NB4 (cell line): ENCODE results near the gene YES1.

Experiments
- CTCF ChIP-seq: IDR thresholded peaks from one replicate; pipeline ENCODE4 v1.5.1; 2012; ENCODE audit warnings: low read depth, low read length
- POLR2A ChIP-seq: IDR thresholded peaks from 2 replicates; pipeline ENCODE4 v1.6.1; 2011; ENCODE audit warnings: mild to moderate bottlenecking; ENCODE audit not compliant: insufficient read length; ENCODE audit errors: extremely low read depth

GRCh38 chr18:755506-755905, 56.5 kb downstream of the YES1 start:
- TF ChIP-seq POLR2A (no peak), CTCF (no peak)
